ENCODE data around the gene IGF1R. TPM values are rescaled to one million over a fixed set of nuclear protein-coding genes. Genes with fewer than 3 reads are reported as not detected.

IGF1R gene
- total RNA-seq, 1 experiment from 2014 or later, result 125 TPM

GRCh38 chr15:98802187-98802586 is 153.8 kb downstream of the IGF1R start (continued):
- TF ChIP-seq USF2 (CRISPR knock-in tag; IDR thresholded peaks at IDR 0.05) (no peak), GRHL2 (CRISPR knock-in tag; IDR thresholded peaks at IDR 0.05; ENCODE audit: insufficient replicate concordance, severe bottlenecking) (no peak), ATF3 (CRISPR knock-in tag; conservative IDR thresholded peaks at IDR 0.05) (no peak), MXD4 (CRISPR knock-in tag; IDR thresholded peaks at IDR 0.05; ENCODE audit: borderline replicate concordance) (no peak), SP1 (CRISPR knock-in tag; conservative IDR thresholded peaks at IDR 0.05) (no peak), ZMAT4 (CRISPR knock-in tag; IDR thresholded peaks at IDR 0.05) (no peak), CTCF (IDR thresholded peaks at IDR 0.05) (no peak), JAZF1 (CRISPR knock-in tag; IDR thresholded peaks at IDR 0.05) (no peak), FOXP1 (CRISPR knock-in tag; IDR thresholded peaks at IDR 0.05; ENCODE audit: borderline replicate concordance) (no peak), CREB1 (CRISPR knock-in tag; IDR thresholded peaks at IDR 0.05) (no peak), SOX15 (CRISPR knock-in tag; IDR thresholded peaks at IDR 0.05) (no peak)

- no peak for ATAC-seq
- no peak for TF ChIP-seq ATF6 (CRISPR knock-in tag; IDR thresholded peaks at IDR 0.05)
- TF ChIP-seq ZNF219 (CRISPR knock-in tag; IDR thresholded peaks at IDR 0.05; ENCODE audit: borderline replicate concordance), result no peak
- TF ChIP-seq ZNF532 (CRISPR knock-in tag; IDR thresholded peaks at IDR 0.05; ENCODE audit: borderline replicate concordance), result no peak
- no peak for TF ChIP-seq TEAD4 (CRISPR knock-in tag; IDR thresholded peaks at IDR 0.05)
- no peak for TF ChIP-seq IRF2 (CRISPR knock-in tag; IDR thresholded peaks at IDR 0.05; ENCODE audit: borderline replicate concordance, low read depth)
- TF ChIP-seq MAX (CRISPR knock-in tag; IDR thresholded peaks at IDR 0.05), result no peak
- no peak for TF ChIP-seq HMGXB4 (CRISPR knock-in tag; IDR thresholded peaks at IDR 0.05)
These were observed 155.1 kb downstream of the IGF1R start for GRCh38 chr15:98803228-98804056.

More at GRCh38 chr15:98803228-98804056, 155.1 kb downstream of the IGF1R start:
- Mint-ChIP-seq H3K27ac (no peak overlapping the region; the same call in 1 of the 2 replicates), H3K4me1 (peaks cover 75% of the 10 kb centered on the region), H3K4me3 (no peak overlapping the region), H3K36me3 (no peaks in the 10 kb centered on the region), H3K27me3 (ENCODE audit: low read depth) (no peaks in the 10 kb centered on the region), H3K9me3 (no peaks in the 10 kb centered on the region)
- CTCF ChIA-PET, result interaction anchor here (1.0 kb wide), 1 partner anchor 48 kb away, joined by 5 read pairs; no protein-coding TSS in a partner anchor
- no peak for DNase-seq (ENCODE audit: low spot score)
- POLR2A ChIA-PET, result no interaction called here

Measured in WTC11 (cell line).